Measurements from ENCODE around the gene UIMC1.

UIMC1 gene

GRCh38 chr5:176862330-176862995 is 144.1 kb downstream of the UIMC1 start:
- TF ChIP-seq CTCF (IDR thresholded peaks at IDR 0.05; ENCODE audit: insufficient read depth, low read length, poor library complexity, severe bottlenecking) (no peak), EZH2phosphoT487 (conservative IDR thresholded peaks at IDR 0.05; ENCODE audit: low read length) (no peak)
- no peaks in the 10 kb centered on the region for H3K36me3 ChIP-seq (ENCODE audit: low read length)
- no peaks in the 10 kb centered on the region for H3F3A ChIP-seq (ENCODE audit: insufficient read depth)
- no peaks in the 10 kb centered on the region for H3K9me2 ChIP-seq (replicated peaks; ENCODE audit: insufficient read depth, low read length)
- H2AFZ ChIP-seq (ENCODE audit: low read depth, low read length, severe bottlenecking), result no peak overlapping the region
- H3K79me2 ChIP-seq (ENCODE audit: insufficient read depth, low read length), result no peaks in the 10 kb centered on the region
- no peaks in the 10 kb centered on the region for H3K27me3 ChIP-seq (ENCODE audit: low read length)
- H3K4me3 ChIP-seq (ENCODE audit: insufficient read depth, low read length, poor library complexity, severe bottlenecking), result no peak overlapping the region
- no peaks in the 10 kb centered on the region for H4K20me1 ChIP-seq (ENCODE audit: low read depth, low read length)
- H3K4me2 ChIP-seq (ENCODE audit: low read depth, low read length, poor library complexity, severe bottlenecking), result no peak overlapping the region
- H3K9me3 ChIP-seq (ENCODE audit: insufficient read depth, low read length), result no peaks in the 10 kb centered on the region
- H3K27ac ChIP-seq (ENCODE audit: low read depth, low read length), result no peak overlapping the region
- no peak overlapping the region for H3K9ac ChIP-seq (ENCODE audit: low read length)

- no peaks in the 10 kb centered on the region for H3K9me2 ChIP-seq (replicated peaks; ENCODE audit: insufficient read depth, low read length)
- no peak overlapping the region for H2AFZ ChIP-seq (ENCODE audit: low read depth, low read length, severe bottlenecking)
- no peaks in the 10 kb centered on the region for H4K20me1 ChIP-seq (ENCODE audit: low read depth, low read length)
- H3K36me3 ChIP-seq (ENCODE audit: low read length), result no peaks in the 10 kb centered on the region
- no peaks in the 10 kb centered on the region for H3K79me2 ChIP-seq (ENCODE audit: insufficient read depth, low read length)
- H3K27ac ChIP-seq (ENCODE audit: low read depth, low read length), result no peak overlapping the region
- no peaks in the 10 kb centered on the region for H3K27me3 ChIP-seq (ENCODE audit: low read length)
- no peak overlapping the region for H3K4me3 ChIP-seq (ENCODE audit: insufficient read depth, low read length, poor library complexity, severe bottlenecking)
- no peak for TF ChIP-seq CTCF (IDR thresholded peaks at IDR 0.05; ENCODE audit: insufficient read depth, low read length, poor library complexity, severe bottlenecking)
- TF ChIP-seq EZH2phosphoT487 (conservative IDR thresholded peaks at IDR 0.05; ENCODE audit: low read length), result no peak
- H3K9me3 ChIP-seq (ENCODE audit: insufficient read depth, low read length), result no peaks in the 10 kb centered on the region
- no peaks in the 10 kb centered on the region for H3F3A ChIP-seq (ENCODE audit: insufficient read depth)
- no peak overlapping the region for H3K9ac ChIP-seq (ENCODE audit: low read length)
- H3K4me2 ChIP-seq (ENCODE audit: low read depth, low read length, poor library complexity, severe bottlenecking), result no peak overlapping the region
Measured at GRCh38 chr5:176861276-176861675, 145.3 kb downstream of the UIMC1 start.

GRCh38 chr5:176860381-176860780 is 146.2 kb downstream of the UIMC1 start:
- H3K4me2 ChIP-seq (ENCODE audit: low read depth, low read length, poor library complexity, severe bottlenecking), result no peak overlapping the region
- no peak overlapping the region for H3K4me3 ChIP-seq (ENCODE audit: insufficient read depth, low read length, poor library complexity, severe bottlenecking)
- no peak overlapping the region for H2AFZ ChIP-seq (ENCODE audit: low read depth, low read length, severe bottlenecking)
- no peaks in the 10 kb centered on the region for H4K20me1 ChIP-seq (ENCODE audit: low read depth, low read length)
- H3F3A ChIP-seq (ENCODE audit: insufficient read depth), result no peaks in the 10 kb centered on the region
- no peaks in the 10 kb centered on the region for H3K27me3 ChIP-seq (ENCODE audit: low read length)
- TF ChIP-seq CTCF (IDR thresholded peaks at IDR 0.05; ENCODE audit: insufficient read depth, low read length, poor library complexity, severe bottlenecking) (no peak), EZH2phosphoT487 (conservative IDR thresholded peaks at IDR 0.05; ENCODE audit: low read length) (no peak)
- no peaks in the 10 kb centered on the region for H3K9me3 ChIP-seq (ENCODE audit: insufficient read depth, low read length)
- H3K9me2 ChIP-seq (replicated peaks; ENCODE audit: insufficient read depth, low read length), result no peaks in the 10 kb centered on the region
- H3K79me2 ChIP-seq (ENCODE audit: insufficient read depth, low read length), result no peaks in the 10 kb centered on the region
- no peak overlapping the region for H3K9ac ChIP-seq (ENCODE audit: low read length)
- H3K36me3 ChIP-seq (ENCODE audit: low read length), result no peaks in the 10 kb centered on the region
- H3K27ac ChIP-seq (ENCODE audit: low read depth, low read length), result no peak overlapping the region

Data from SU-DHL-6 (cell line).